Colonic mucosa (tissue), 4 donors: ENCODE data around the gene CD55. TPM values are rescaled to one million over a fixed set of nuclear protein-coding genes. Genes with fewer than 3 reads are reported as not detected.
A peak's percentile ranks its signal among the peaks of the same experiment; 100 is the strongest.

Experiments used
- DNase-seq: peaks from one replicate; pipeline ENCODE4 v3.0.0-alpha.2; 2020
- H3K27ac ChIP-seq: fragments of 200-600 bp; one replicate; pipeline ENCODE4 v1.8.0; 2021
- H3K27me3 ChIP-seq: fragments of 200-600 bp; one replicate; pipeline ENCODE4 v1.8.0; 2021
- H3K36me3 ChIP-seq: fragments of 200-600 bp; one replicate; pipeline ENCODE4 v1.8.0; 2021
- H3K4me1 ChIP-seq: fragments of 200-600 bp; one replicate; pipeline ENCODE4 v1.8.0; 2021; ENCODE audit warnings: mild to moderate bottlenecking
- H3K4me3 ChIP-seq: fragments of 200-600 bp; one replicate; pipeline ENCODE4 v1.8.0; 2021
- H3K9ac ChIP-seq, 2 donors: one replicate each; pipeline ENCODE4 v1.7.0; 2013; ENCODE audit warnings: control low read depth in 2 of 2, low read depth in 2 of 2, low read length in 2 of 2
- H3K9me3 ChIP-seq: fragments of 200-600 bp; one replicate; pipeline ENCODE4 v1.8.0; 2021
- CTCF ChIP-seq: fragments of 200-600 bp; IDR thresholded peaks from one replicate; pipeline ENCODE4 v1.8.0; 2022; ENCODE audit warnings: antibody characterized with exemption, mild to moderate bottlenecking
- intact Hi-C: fragments of 100-400 bp; cut with DNase I; formaldehyde crosslinking; loops from one replicate; pipeline ENCODE4 v1.14.1; 2022
- total RNA-seq, 2 donors: library from RNA; stranded (reverse); fragmentation: NEBNext Ultra II Directional in 1 of 2; extraction: Animal tissue kit (Norgen Biotek cat#: 25700) in 1 of 2; gene quantifications; one replicate each; pipeline ENCODE4 v1.2.1, GENCODE V29; 2021
- donor health status: healthy.
- donor health status: DM: no; HTN: no; CAD: no.
- donor health status: DM: no; HTN: no; CAD: no.

CD55 gene
- total RNA-seq, result 10 to 100 TPM; 49.4 to 70.7 TPM

GRCh38 chr1:207321079-207321789, at the start of gene CD55:
Gene CD55, plus strand, starts transcription at chr1:207321678. Its CDS starts 88 bp downstream, at chr1:207321766.
- peak; percentile 97 for DNase-seq
- no peaks in the 10 kb centered on the region for H3K9me3 ChIP-seq
- TF ChIP-seq CTCF, result no peak
- intact Hi-C loops, result no loop called here
- H3K36me3 ChIP-seq, result no peaks in the 10 kb centered on the region
- H3K27ac ChIP-seq, result peak within 1 kb of the TSS; percentile 95
- H3K4me3 ChIP-seq, result peak within 1 kb of the TSS; percentile 91
- H3K9ac ChIP-seq, result peak within 1 kb of the TSS; percentile 85 to 93
- H3K4me1 ChIP-seq, result peaks cover 6% of the 10 kb centered on the region
- no peaks in the 10 kb centered on the region for H3K27me3 ChIP-seq

- Histone ChIP-seq H3K27ac (no peak overlapping the region), H3K9me3 (no peaks in the 10 kb centered on the region), H3K4me3 (no peak overlapping the region), H3K4me1 (no peaks in the 10 kb centered on the region), H3K36me3 (no peaks in the 10 kb centered on the region), H3K9ac (no peak overlapping the region), H3K27me3 (no peaks in the 10 kb centered on the region)
- no peak for TF ChIP-seq CTCF
- intact Hi-C loops, result no loop called here
- DNase-seq, result no peak
Observed at GRCh38 chr1:207274882-207275281, 46.6 kb upstream of the CD55 start.

GRCh38 chr1:207276465-207276864, 45.0 kb upstream of the CD55 start:
- no peak for DNase-seq
- H3K4me1 ChIP-seq, result no peaks in the 10 kb centered on the region
- H3K9me3 ChIP-seq, result no peaks in the 10 kb centered on the region
- no peak overlapping the region for H3K4me3 ChIP-seq
- intact Hi-C loops, result no loop called here
- H3K27ac ChIP-seq, result no peak overlapping the region
- no peaks in the 10 kb centered on the region for H3K27me3 ChIP-seq
- TF ChIP-seq CTCF, result no peak
- H3K9ac ChIP-seq, result no peak overlapping the region
- H3K36me3 ChIP-seq, result no peaks in the 10 kb centered on the region

- H3K27me3 ChIP-seq, result no peaks in the 10 kb centered on the region
- no peak overlapping the region for H3K27ac ChIP-seq
- H3K4me3 ChIP-seq, result no peak overlapping the region
- H3K9ac ChIP-seq, result no peak overlapping the region
- H3K9me3 ChIP-seq, result no peaks in the 10 kb centered on the region
- H3K36me3 ChIP-seq, result no peaks in the 10 kb centered on the region
- no peak for TF ChIP-seq CTCF
- intact Hi-C loops, result no loop called here
- DNase-seq, result no peak
- H3K4me1 ChIP-seq, result no peaks in the 10 kb centered on the region
Observed at GRCh38 chr1:207277241-207277640, 44.2 kb upstream of the CD55 start.

- Histone ChIP-seq H3K9me3 (no peaks in the 10 kb centered on the region), H3K36me3 (no peaks in the 10 kb centered on the region), H3K4me1 (peaks cover 3% of the 10 kb centered on the region), H3K27ac (no peak overlapping the region), H3K9ac (no peak overlapping the region), H3K27me3 (no peaks in the 10 kb centered on the region), H3K4me3 (no peak overlapping the region)
- no peak for DNase-seq
- intact Hi-C loops, result no loop called here
- no peak for TF ChIP-seq CTCF
Observed at GRCh38 chr1:207279652-207280051, 41.8 kb upstream of the CD55 start.
